NCI-H1436 treated with DMSO at 0.1 percent for 48 hours (cell line): ENCODE results near the gene PPP6R2.

Experiments
- DNase-seq: peaks from one replicate; lab custom pipeline; 2025; lab: John Stamatoyannopoulos, UW

Gene PPP6R2

GRCh38 chr22:50487290-50488005 lies 144.3 kb downstream of the PPP6R2 start:
- DNase-seq, result no peak

- no peak for DNase-seq
Observed at GRCh38 chr22:50488006-50488677, 145.0 kb downstream of the PPP6R2 start.

- DNase-seq, result no peak
Observed at GRCh38 chr22:50488886-50489285, 145.8 kb downstream of the PPP6R2 start.

- DNase-seq, result no peak
Observed at GRCh38 chr22:50489363-50490243, 146.5 kb downstream of the PPP6R2 start.

GRCh38 chr22:50490531-50491308 lies 147.6 kb downstream of the PPP6R2 start:
- no peak for DNase-seq
